ENCODE results near the gene FBXW11. TPM values are rescaled to one million over a fixed set of nuclear protein-coding genes. Genes with fewer than 3 reads are reported as not detected.
A peak's percentile ranks its signal among the peaks of the same experiment; 100 is the strongest.
"Not testable (repeated sequence)": the region's sequence is repeated elsewhere in the genome, so short reads cannot be mapped to it uniquely, and the experiment has no call there.

FBXW11 gene
- total RNA-seq, 2 donors from 2014 or later: 43.2 to 55.2 TPM

- Mint-ChIP-seq H3K9me3 (no peaks in the 10 kb centered on the region), H3K36me3 (ENCODE audit: insufficient read depth in 2 of 2) (peaks cover 0 to 1% of the 10 kb centered on the region in 2 donors), H3K4me1 (ENCODE audit: low read depth) (peaks cover 42% of the 10 kb centered on the region), H3K4me3 (no peak overlapping the region), H3K27me3 (ENCODE audit: low read depth) (no peaks in the 10 kb centered on the region), H3K27ac (no peak overlapping the region)
- DNase-seq (no peak), ATAC-seq (replicated peaks in 1 of 2) (no peak)
These were observed 52.4 kb downstream of the FBXW11 start for GRCh38 chr5:171953860-171954701.

- H3K4me3 Mint-ChIP-seq: no peak overlapping the region
- H3K27me3 Mint-ChIP-seq (ENCODE audit: low read depth): no peaks in the 10 kb centered on the region
- no peak for ATAC-seq (replicated peaks in 1 of 2)
- H3K4me1 Mint-ChIP-seq (ENCODE audit: low read depth): peaks cover 21% of the 10 kb centered on the region
- DNase-seq: no peak
- H3K36me3 Mint-ChIP-seq (ENCODE audit: insufficient read depth in 2 of 2): no peaks in the 10 kb centered on the region
- H3K9me3 Mint-ChIP-seq: no peaks in the 10 kb centered on the region
- no peak overlapping the region for H3K27ac Mint-ChIP-seq
These were observed 54.4 kb downstream of the FBXW11 start for GRCh38 chr5:171952021-171952420.

- Mint-ChIP-seq H3K9me3 (no peaks in the 10 kb centered on the region), H3K4me1 (ENCODE audit: low read depth) (peaks cover 17% of the 10 kb centered on the region), H3K27me3 (ENCODE audit: low read depth) (no peaks in the 10 kb centered on the region), H3K36me3 (ENCODE audit: insufficient read depth in 2 of 2) (no peaks in the 10 kb centered on the region), H3K4me3 (no peak overlapping the region), H3K27ac (no peak overlapping the region)
- no peak for DNase-seq
- no peak for ATAC-seq (replicated peaks in 1 of 2)
These were observed 55.2 kb downstream of the FBXW11 start for GRCh38 chr5:171951218-171951617.

- H3K4me3 Mint-ChIP-seq: no peak overlapping the region
- no peaks in the 10 kb centered on the region for H3K9me3 Mint-ChIP-seq
- DNase-seq (no peak), ATAC-seq (replicated peaks in 1 of 2) (no peak)
- no peaks in the 10 kb centered on the region for H3K27me3 Mint-ChIP-seq (ENCODE audit: low read depth)
- no peaks in the 10 kb centered on the region for H3K36me3 Mint-ChIP-seq (ENCODE audit: insufficient read depth in 2 of 2)
- peaks cover 22% of the 10 kb centered on the region for H3K4me1 Mint-ChIP-seq (ENCODE audit: low read depth)
- H3K27ac Mint-ChIP-seq: no peak overlapping the region
These were observed 60.2 kb downstream of the FBXW11 start for GRCh38 chr5:171946000-171946781.

- Mint-ChIP-seq H3K27me3 (ENCODE audit: low read depth) (no peaks in the 10 kb centered on the region), H3K36me3 (ENCODE audit: insufficient read depth in 2 of 2) (no peaks in the 10 kb centered on the region), H3K9me3 (no peaks in the 10 kb centered on the region), H3K4me3 (no peak overlapping the region), H3K27ac (no peak overlapping the region), H3K4me1 (ENCODE audit: low read depth) (peaks cover 22% of the 10 kb centered on the region)
- no peak for DNase-seq
- no peak for ATAC-seq (replicated peaks in 1 of 2)
These were observed 61.0 kb downstream of the FBXW11 start for GRCh38 chr5:171945476-171945875.

GRCh38 chr5:171945066-171945465, 61.4 kb downstream of the FBXW11 start:
- ATAC-seq (replicated peaks in 1 of 2): no peak
- peaks cover 26% of the 10 kb centered on the region for H3K4me1 Mint-ChIP-seq (ENCODE audit: low read depth)
- no peaks in the 10 kb centered on the region for H3K9me3 Mint-ChIP-seq
- H3K27ac Mint-ChIP-seq: peak overlapping the region; percentile 33
- no peak overlapping the region for H3K4me3 Mint-ChIP-seq
- H3K27me3 Mint-ChIP-seq (ENCODE audit: low read depth): no peaks in the 10 kb centered on the region
- no peaks in the 10 kb centered on the region for H3K36me3 Mint-ChIP-seq (ENCODE audit: insufficient read depth in 2 of 2)
- DNase-seq: no peak

- H3K4me1 Mint-ChIP-seq (ENCODE audit: low read depth): peaks cover 37% of the 10 kb centered on the region
- peak overlapping the region in 1 of 2 donors; percentile 70 for H3K4me3 Mint-ChIP-seq
- not testable (repeated sequence) for DNase-seq; H3K9me3 Mint-ChIP-seq; H3K27ac Mint-ChIP-seq; H3K36me3 Mint-ChIP-seq (ENCODE audit: insufficient read depth in 2 of 2); H3K27me3 Mint-ChIP-seq (ENCODE audit: low read depth)
- peak; percentile 58 to 82 for ATAC-seq (replicated peaks in 1 of 2)
These were observed 64.3 kb downstream of the FBXW11 start for GRCh38 chr5:171942112-171942516.

GRCh38 chr5:171941675-171942074, 64.8 kb downstream of the FBXW11 start:
- not testable (repeated sequence) for H3K27ac Mint-ChIP-seq
- peak in 1 of 2 donors; percentile 4 for ATAC-seq (replicated peaks in 1 of 2)

GRCh38 chr5:171941275-171941674, 65.2 kb downstream of the FBXW11 start:
- not testable (repeated sequence) for DNase-seq; H3K9me3 Mint-ChIP-seq; H3K36me3 Mint-ChIP-seq (ENCODE audit: insufficient read depth in 2 of 2); H3K27ac Mint-ChIP-seq; H3K27me3 Mint-ChIP-seq (ENCODE audit: low read depth)
- Mint-ChIP-seq H3K4me3 (peak overlapping the region in 1 of 2 donors; percentile 49), H3K4me1 (ENCODE audit: low read depth) (peaks cover 42% of the 10 kb centered on the region)
- ATAC-seq (replicated peaks in 1 of 2): peak; percentile 65 to 75

More at GRCh38 chr5:171941675-171942074, 64.8 kb downstream of the FBXW11 start:
- Mint-ChIP-seq H3K4me3 (peak overlapping the region in 1 of 2 donors; percentile 44), H3K4me1 (ENCODE audit: low read depth) (peaks cover 42% of the 10 kb centered on the region)
- not testable (repeated sequence) for H3K27me3 Mint-ChIP-seq (ENCODE audit: low read depth); H3K36me3 Mint-ChIP-seq (ENCODE audit: insufficient read depth in 2 of 2); H3K9me3 Mint-ChIP-seq; DNase-seq

- Mint-ChIP-seq H3K36me3 (ENCODE audit: insufficient read depth in 2 of 2) (peaks cover 0 to 6% of the 10 kb centered on the region in 2 donors), H3K4me3 (no peak overlapping the region), H3K27ac (peak overlapping the region; percentile 33), H3K27me3 (ENCODE audit: low read depth) (no peaks in the 10 kb centered on the region), H3K9me3 (no peaks in the 10 kb centered on the region), H3K4me1 (ENCODE audit: low read depth) (peaks cover 42% of the 10 kb centered on the region)
- DNase-seq (no peak), ATAC-seq (replicated peaks in 1 of 2) (no peak)
These were observed 66.5 kb downstream of the FBXW11 start for GRCh38 chr5:171939951-171940350.

- Mint-ChIP-seq H3K4me1 (ENCODE audit: low read depth) (peaks cover 39% of the 10 kb centered on the region), H3K27me3 (ENCODE audit: low read depth) (no peaks in the 10 kb centered on the region), H3K36me3 (ENCODE audit: insufficient read depth in 2 of 2) (peaks cover 6 to 10% of the 10 kb centered on the region in 2 donors), H3K4me3 (no peak overlapping the region), H3K9me3 (peaks cover 0 to 2% of the 10 kb centered on the region in 2 donors), H3K27ac (no peak overlapping the region)
- DNase-seq (no peak), ATAC-seq (replicated peaks in 1 of 2) (no peak)
These were observed 68.1 kb downstream of the FBXW11 start for GRCh38 chr5:171938358-171938757.

GRCh38 chr5:171937351-171937750, 69.1 kb downstream of the FBXW11 start:
- Mint-ChIP-seq H3K4me3 (no peak overlapping the region), H3K27ac (no peak overlapping the region), H3K36me3 (ENCODE audit: insufficient read depth in 2 of 2) (peaks cover 6 to 10% of the 10 kb centered on the region in 2 donors), H3K9me3 (peaks cover 0 to 2% of the 10 kb centered on the region in 2 donors), H3K27me3 (ENCODE audit: low read depth) (no peaks in the 10 kb centered on the region), H3K4me1 (ENCODE audit: low read depth) (peaks cover 33% of the 10 kb centered on the region)
- DNase-seq (no peak), ATAC-seq (replicated peaks in 1 of 2) (no peak)

- no peak overlapping the region for H3K4me3 Mint-ChIP-seq
- no peak overlapping the region for H3K27ac Mint-ChIP-seq
- H3K9me3 Mint-ChIP-seq: peaks cover 0 to 2% of the 10 kb centered on the region in 2 donors
- DNase-seq (no peak), ATAC-seq (replicated peaks in 1 of 2) (no peak)
- H3K36me3 Mint-ChIP-seq (ENCODE audit: insufficient read depth in 2 of 2): peaks cover 6 to 14% of the 10 kb centered on the region in 2 donors
- peaks cover 43% of the 10 kb centered on the region for H3K4me1 Mint-ChIP-seq (ENCODE audit: low read depth)
- H3K27me3 Mint-ChIP-seq (ENCODE audit: low read depth): no peaks in the 10 kb centered on the region
These were observed 71.9 kb downstream of the FBXW11 start for GRCh38 chr5:171934586-171934985.

Measured in activated T-cell treated with anti-CD3 and anti-CD28 coated beads, Interleukin-2, amount 50 U/mL, for 72 hours (primary cell).